ENCODE data around the gene SNX9.

DNA sequence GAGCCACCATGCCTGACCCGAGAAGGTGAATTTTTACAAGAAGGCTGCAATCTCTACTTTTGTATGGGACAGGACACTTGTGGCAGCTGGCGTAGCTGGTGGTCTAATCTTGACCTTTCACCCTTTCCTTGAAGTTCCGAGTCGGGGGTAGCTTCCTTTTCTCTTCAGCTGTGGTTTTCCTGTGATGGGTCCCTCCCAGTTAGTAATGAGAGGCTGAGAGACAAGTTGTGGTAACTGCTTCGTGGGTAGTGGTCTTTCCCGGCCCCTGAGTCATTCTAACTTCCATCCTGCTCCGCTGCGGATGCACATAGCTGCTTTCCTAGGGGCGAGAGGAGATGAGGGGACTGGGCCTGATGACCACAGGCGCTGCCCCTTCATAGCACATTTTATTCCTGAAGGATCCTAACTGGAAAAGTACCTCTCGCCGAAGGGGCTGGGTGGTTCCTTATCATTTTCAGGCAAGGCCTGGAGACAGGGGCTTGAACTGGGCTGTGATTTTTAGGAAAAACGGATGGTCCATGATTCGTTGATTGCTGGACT, 161.7 kb downstream of the SNX9 start:
- TF ChIP-seq, protein P1, sequence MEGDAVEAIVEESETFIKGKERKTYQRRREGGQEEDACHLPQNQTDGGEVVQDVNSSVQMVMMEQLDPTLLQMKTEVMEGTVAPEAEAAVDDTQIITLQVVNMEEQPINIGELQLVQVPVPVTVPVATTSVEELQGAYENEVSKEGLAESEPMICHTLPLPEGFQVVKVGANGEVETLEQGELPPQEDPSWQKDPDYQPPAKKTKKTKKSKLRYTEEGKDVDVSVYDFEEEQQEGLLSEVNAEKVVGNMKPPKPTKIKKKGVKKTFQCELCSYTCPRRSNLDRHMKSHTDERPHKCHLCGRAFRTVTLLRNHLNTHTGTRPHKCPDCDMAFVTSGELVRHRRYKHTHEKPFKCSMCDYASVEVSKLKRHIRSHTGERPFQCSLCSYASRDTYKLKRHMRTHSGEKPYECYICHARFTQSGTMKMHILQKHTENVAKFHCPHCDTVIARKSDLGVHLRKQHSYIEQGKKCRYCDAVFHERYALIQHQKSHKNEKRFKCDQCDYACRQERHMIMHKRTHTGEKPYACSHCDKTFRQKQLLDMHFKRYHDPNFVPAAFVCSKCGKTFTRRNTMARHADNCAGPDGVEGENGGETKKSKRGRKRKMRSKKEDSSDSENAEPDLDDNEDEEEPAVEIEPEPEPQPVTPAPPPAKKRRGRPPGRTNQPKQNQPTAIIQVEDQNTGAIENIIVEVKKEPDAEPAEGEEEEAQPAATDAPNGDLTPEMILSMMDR (IDR thresholded peaks at IDR 0.05) = no peak
- no peak for TF ChIP-seq POLR2A (IDR thresholded peaks at IDR 0.05)
